Peyer's patch (tissue), 4 donors: ENCODE results near the gene TMEM17.

Experiments used
- POLR2A ChIP-seq, 2 donors: fragments of 450-650 bp; IDR thresholded peaks; one replicate each; pipeline ENCODE4 v1.5.1; 2017; ENCODE audit warnings: antibody characterized with exemption in 2 of 2, mild to moderate bottlenecking in 2 of 2, moderate library complexity in 2 of 2
- TF ChIP-seq, protein P1 (sequence below), 6 experiments: fragments of 450-650 bp in 4 of 6; fragments of 200-600 bp in 2 of 6; sonication (generic) in 1 of 6; IDR thresholded peaks; one replicate each; pipeline ENCODE4 v1.5.1; 2017 to 2019; ENCODE audit warnings: antibody characterized with exemption in 6 of 6, mild to moderate bottlenecking in 3 of 6, moderate library complexity in 1 of 6

DNA sequence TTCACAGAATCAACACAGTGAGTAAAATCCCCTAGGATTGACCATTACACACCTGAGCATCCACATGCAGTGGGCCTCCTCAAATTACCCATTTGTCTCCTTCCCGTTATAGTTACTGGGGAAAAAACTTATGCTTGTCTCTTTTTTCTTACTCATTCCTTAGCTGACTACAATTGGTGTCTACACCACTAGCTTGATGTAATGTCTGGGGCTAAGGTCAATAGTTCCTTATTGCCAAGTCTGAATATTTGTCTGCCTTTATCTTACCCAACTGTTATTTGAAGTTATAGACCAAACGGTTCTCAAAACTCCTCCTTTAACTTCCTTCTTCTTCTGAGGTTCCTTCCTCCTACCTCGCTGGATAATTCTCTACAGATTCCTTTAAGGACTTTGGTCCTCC is 41.9 kb upstream of the TMEM17 start:
- TF ChIP-seq, protein P1, sequence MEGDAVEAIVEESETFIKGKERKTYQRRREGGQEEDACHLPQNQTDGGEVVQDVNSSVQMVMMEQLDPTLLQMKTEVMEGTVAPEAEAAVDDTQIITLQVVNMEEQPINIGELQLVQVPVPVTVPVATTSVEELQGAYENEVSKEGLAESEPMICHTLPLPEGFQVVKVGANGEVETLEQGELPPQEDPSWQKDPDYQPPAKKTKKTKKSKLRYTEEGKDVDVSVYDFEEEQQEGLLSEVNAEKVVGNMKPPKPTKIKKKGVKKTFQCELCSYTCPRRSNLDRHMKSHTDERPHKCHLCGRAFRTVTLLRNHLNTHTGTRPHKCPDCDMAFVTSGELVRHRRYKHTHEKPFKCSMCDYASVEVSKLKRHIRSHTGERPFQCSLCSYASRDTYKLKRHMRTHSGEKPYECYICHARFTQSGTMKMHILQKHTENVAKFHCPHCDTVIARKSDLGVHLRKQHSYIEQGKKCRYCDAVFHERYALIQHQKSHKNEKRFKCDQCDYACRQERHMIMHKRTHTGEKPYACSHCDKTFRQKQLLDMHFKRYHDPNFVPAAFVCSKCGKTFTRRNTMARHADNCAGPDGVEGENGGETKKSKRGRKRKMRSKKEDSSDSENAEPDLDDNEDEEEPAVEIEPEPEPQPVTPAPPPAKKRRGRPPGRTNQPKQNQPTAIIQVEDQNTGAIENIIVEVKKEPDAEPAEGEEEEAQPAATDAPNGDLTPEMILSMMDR (IDR thresholded peaks at IDR 0.05) = no peak
- no peak for TF ChIP-seq POLR2A (IDR thresholded peaks at IDR 0.05)
